Measurements from ENCODE around the gene CCT7.

CCT7 gene

DNA sequence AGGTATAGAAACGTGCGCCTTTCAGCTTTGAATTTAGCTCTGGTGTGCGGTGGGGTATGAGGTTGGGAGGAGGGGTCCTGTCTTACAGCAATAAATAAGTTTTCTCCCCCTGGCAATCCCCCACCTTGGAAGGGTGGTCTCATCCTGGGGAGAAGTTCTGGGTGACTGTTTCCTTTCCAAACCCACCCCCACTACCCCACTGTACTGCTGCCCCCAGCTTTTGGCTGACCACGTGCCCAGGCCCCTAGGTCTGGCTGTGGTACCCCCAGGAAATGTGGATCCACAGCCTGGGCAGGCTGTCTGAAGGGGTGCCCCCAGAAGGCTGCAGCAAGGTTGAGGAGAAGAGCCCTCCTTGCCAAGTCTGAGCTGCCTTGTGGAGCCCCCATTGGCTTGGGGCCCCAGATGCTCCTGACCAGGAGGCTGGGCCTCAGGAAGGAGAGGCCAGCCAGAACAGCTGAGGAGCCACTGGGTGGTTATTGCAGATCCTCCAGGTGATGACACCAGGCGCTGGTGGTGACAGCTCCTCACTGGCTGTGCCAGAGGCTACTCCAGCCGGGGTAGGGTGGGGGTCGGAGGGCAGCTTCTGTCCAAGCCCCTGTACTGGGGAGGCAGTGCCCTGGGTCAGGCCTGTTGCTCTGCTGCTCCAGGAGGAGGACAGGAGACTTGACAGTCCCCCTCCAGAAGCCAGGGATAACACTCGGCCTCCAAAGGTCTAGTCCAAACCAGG is 24.2 kb downstream of the CCT7 start:
- H3K9ac ChIP-seq (ENCODE audit: low read length): no peak overlapping the region
- no peaks in the 10 kb centered on the region for H4K20me1 ChIP-seq (ENCODE audit: low read depth, low read length)
- peaks cover 13% of the 10 kb centered on the region for H3F3A ChIP-seq (ENCODE audit: insufficient read depth)
- no peak overlapping the region for H3K4me2 ChIP-seq (ENCODE audit: low read depth, low read length, poor library complexity, severe bottlenecking)
- no peaks in the 10 kb centered on the region for H3K36me3 ChIP-seq (ENCODE audit: low read length)
- TF ChIP-seq EZH2phosphoT487 (conservative IDR thresholded peaks at IDR 0.05; ENCODE audit: low read length): no peak
- TF ChIP-seq, protein P1, sequence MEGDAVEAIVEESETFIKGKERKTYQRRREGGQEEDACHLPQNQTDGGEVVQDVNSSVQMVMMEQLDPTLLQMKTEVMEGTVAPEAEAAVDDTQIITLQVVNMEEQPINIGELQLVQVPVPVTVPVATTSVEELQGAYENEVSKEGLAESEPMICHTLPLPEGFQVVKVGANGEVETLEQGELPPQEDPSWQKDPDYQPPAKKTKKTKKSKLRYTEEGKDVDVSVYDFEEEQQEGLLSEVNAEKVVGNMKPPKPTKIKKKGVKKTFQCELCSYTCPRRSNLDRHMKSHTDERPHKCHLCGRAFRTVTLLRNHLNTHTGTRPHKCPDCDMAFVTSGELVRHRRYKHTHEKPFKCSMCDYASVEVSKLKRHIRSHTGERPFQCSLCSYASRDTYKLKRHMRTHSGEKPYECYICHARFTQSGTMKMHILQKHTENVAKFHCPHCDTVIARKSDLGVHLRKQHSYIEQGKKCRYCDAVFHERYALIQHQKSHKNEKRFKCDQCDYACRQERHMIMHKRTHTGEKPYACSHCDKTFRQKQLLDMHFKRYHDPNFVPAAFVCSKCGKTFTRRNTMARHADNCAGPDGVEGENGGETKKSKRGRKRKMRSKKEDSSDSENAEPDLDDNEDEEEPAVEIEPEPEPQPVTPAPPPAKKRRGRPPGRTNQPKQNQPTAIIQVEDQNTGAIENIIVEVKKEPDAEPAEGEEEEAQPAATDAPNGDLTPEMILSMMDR (IDR thresholded peaks at IDR 0.05; ENCODE audit: insufficient read depth, low read length, poor library complexity, severe bottlenecking): no peak
- H3K27me3 ChIP-seq (ENCODE audit: low read length): no peaks in the 10 kb centered on the region
- H2AFZ ChIP-seq (ENCODE audit: low read depth, low read length, severe bottlenecking): no peak overlapping the region
- H3K79me2 ChIP-seq (ENCODE audit: insufficient read depth, low read length): no peaks in the 10 kb centered on the region
- no peaks in the 10 kb centered on the region for H3K9me2 ChIP-seq (replicated peaks; ENCODE audit: insufficient read depth, low read length)
- H3K4me3 ChIP-seq (ENCODE audit: insufficient read depth, low read length, poor library complexity, severe bottlenecking): no peak overlapping the region
- no peaks in the 10 kb centered on the region for H3K9me3 ChIP-seq (ENCODE audit: insufficient read depth, low read length)
- no peak overlapping the region for H3K27ac ChIP-seq (ENCODE audit: low read depth, low read length)

- Histone ChIP-seq H3K79me2 (ENCODE audit: insufficient read depth, low read length) (no peaks in the 10 kb centered on the region), H4K20me1 (ENCODE audit: low read depth, low read length) (no peaks in the 10 kb centered on the region), H3K9me3 (ENCODE audit: insufficient read depth, low read length) (no peaks in the 10 kb centered on the region), H3K4me2 (ENCODE audit: low read depth, low read length, poor library complexity, severe bottlenecking) (no peak overlapping the region), H3K36me3 (ENCODE audit: low read length) (no peaks in the 10 kb centered on the region), H3F3A (ENCODE audit: insufficient read depth) (peaks cover 8% of the 10 kb centered on the region; the same call in 1 of the 2 replicates), H3K9me2 (replicated peaks; ENCODE audit: insufficient read depth, low read length) (no peaks in the 10 kb centered on the region), H3K27me3 (ENCODE audit: low read length) (no peaks in the 10 kb centered on the region), H2AFZ (ENCODE audit: low read depth, low read length, severe bottlenecking) (no peak overlapping the region), H3K27ac (ENCODE audit: low read depth, low read length) (no peak overlapping the region), H3K4me3 (ENCODE audit: insufficient read depth, low read length, poor library complexity, severe bottlenecking) (no peak overlapping the region), H3K9ac (ENCODE audit: low read length) (no peak overlapping the region)
- TF ChIP-seq, protein P1 (IDR thresholded peaks at IDR 0.05; ENCODE audit: insufficient read depth, low read length, poor library complexity, severe bottlenecking): no peak
- no peak for TF ChIP-seq EZH2phosphoT487 (conservative IDR thresholded peaks at IDR 0.05; ENCODE audit: low read length)
These were observed 24.8 kb downstream of the CCT7 start for GRCh38 chr2:73258913-73259215.

DNA sequence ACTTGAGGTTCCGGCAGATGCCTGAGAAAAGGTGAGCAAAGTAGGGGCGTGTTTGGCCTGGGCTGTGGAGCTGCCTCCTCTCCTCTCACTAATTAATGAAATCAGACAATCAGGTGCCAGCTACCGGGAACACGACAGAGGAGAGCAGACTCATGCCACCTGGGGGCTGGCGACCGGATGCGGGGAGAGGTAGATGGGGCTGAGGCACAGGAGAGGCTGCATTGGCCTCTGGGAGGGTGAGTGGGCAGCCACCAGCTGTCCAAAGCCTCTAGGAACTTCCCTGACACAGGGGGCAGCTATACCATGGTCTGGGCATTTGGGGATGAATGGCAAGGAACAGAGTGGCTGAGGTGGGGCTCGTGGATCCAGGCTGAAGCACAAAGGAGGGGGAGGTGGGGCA is 25.2 kb downstream of the CCT7 start:
- no peaks in the 10 kb centered on the region for H3K36me3 ChIP-seq (ENCODE audit: low read length)
- no peak overlapping the region for H3K27ac ChIP-seq (ENCODE audit: low read depth, low read length)
- H3K79me2 ChIP-seq (ENCODE audit: insufficient read depth, low read length): no peaks in the 10 kb centered on the region
- no peak overlapping the region for H2AFZ ChIP-seq (ENCODE audit: low read depth, low read length, severe bottlenecking)
- H3K9me3 ChIP-seq (ENCODE audit: insufficient read depth, low read length): no peaks in the 10 kb centered on the region
- no peak overlapping the region for H3K9ac ChIP-seq (ENCODE audit: low read length)
- H3K9me2 ChIP-seq (replicated peaks; ENCODE audit: insufficient read depth, low read length): no peaks in the 10 kb centered on the region
- no peak overlapping the region for H3K4me3 ChIP-seq (ENCODE audit: insufficient read depth, low read length, poor library complexity, severe bottlenecking)
- no peaks in the 10 kb centered on the region for H3K27me3 ChIP-seq (ENCODE audit: low read length)
- H3F3A ChIP-seq (ENCODE audit: insufficient read depth): peaks cover 4% of the 10 kb centered on the region; the same call in 1 of the 2 replicates
- no peaks in the 10 kb centered on the region for H4K20me1 ChIP-seq (ENCODE audit: low read depth, low read length)
- no peak overlapping the region for H3K4me2 ChIP-seq (ENCODE audit: low read depth, low read length, poor library complexity, severe bottlenecking)
- TF ChIP-seq EZH2phosphoT487 (conservative IDR thresholded peaks at IDR 0.05; ENCODE audit: low read length): no peak
- TF ChIP-seq, protein P1 (IDR thresholded peaks at IDR 0.05; ENCODE audit: insufficient read depth, low read length, poor library complexity, severe bottlenecking): no peak

Measured in SU-DHL-6 (cell line).